Panc1 (cell line): Measurements from ENCODE around the gene DCBLD1. TPM values are rescaled to one million over a fixed set of nuclear protein-coding genes. Genes with fewer than 3 reads are reported as not detected.

Experiments used
- ATAC-seq: fragments of 200-7000 bp; cut with Tn5 transposase; 2 replicates; pipeline ENCODE4 v1.9.1; 2020; ENCODE audit warnings: mild to moderate bottlenecking, moderate library complexity
- BruUV-seq: library from RNA; stranded (reverse); fragments of 400-500 nt; replicated peaks from 2 replicates; lab custom pipeline; 2021; lab: Mats Ljungman, UMichigan
- CTCF ChIA-PET: fragments of 300-600 bp; sonication (Branson Sonifier 250); formaldehyde crosslinking; loops from one replicate; lab custom pipeline; 2022; ENCODE audit warnings: antibody characterized with exemption; lab: Charles Lee
- POLR2A ChIA-PET: fragments of 300-600 bp; sonication (Branson Sonifier 250); formaldehyde crosslinking; loops from one replicate; lab custom pipeline; 2022; ENCODE audit warnings: antibody characterized with exemption; lab: Charles Lee
- DNase-seq: peaks from one replicate; pipeline ENCODE4 v3.0.0-alpha.2; 2010; ENCODE audit warnings: low read depth, low spot score
- H3K27ac ChIP-seq: 2 replicates; pipeline ENCODE4 v1.5.1; 2011; ENCODE audit warnings: mild to moderate bottlenecking, low read length, inconsistent platforms
- H3K27me3 ChIP-seq: fragments of 200-500 bp; sonication (Bioruptor generic); 2 replicates; pipeline ENCODE4 v1.6.0; 2014; ENCODE audit warnings: low read length, inconsistent platforms; ENCODE audit not compliant: control insufficient read depth, insufficient read depth
- H3K36me3 ChIP-seq: fragments of 200-500 bp; sonication (Bioruptor generic); 2 replicates; pipeline ENCODE4 v1.5.1; 2014; ENCODE audit warnings: inconsistent platforms, mild to moderate bottlenecking, low read length, moderate library complexity; ENCODE audit not compliant: control insufficient read depth, insufficient read depth
- H3K4me1 ChIP-seq: 2 replicates; pipeline ENCODE4 v1.5.1; 2011; ENCODE audit warnings: inconsistent platforms, mild to moderate bottlenecking, low read length, moderate library complexity; ENCODE audit not compliant: control insufficient read depth, insufficient read depth
- H3K4me3 ChIP-seq, 2 experiments: 2 replicates each; pipeline ENCODE4 v1.5.1; 2011 to 2012; ENCODE audit warnings: low read depth in 2 of 2, low read length in 2 of 2, mild to moderate bottlenecking in 2 of 2, inconsistent platforms in 1 of 2, moderate library complexity in 1 of 2
- H3K9me3 ChIP-seq: fragments of 200-500 bp; sonication (Bioruptor generic); 2 replicates; pipeline ENCODE4 v1.5.1; 2014; ENCODE audit warnings: low read depth, mild to moderate bottlenecking, inconsistent platforms, low read length, moderate library complexity; ENCODE audit not compliant: control insufficient read depth, insufficient read depth
- CTCF ChIP-seq: fragments of 450-650 bp; IDR thresholded peaks from 2 replicates; pipeline ENCODE4 v1.5.1; 2017; ENCODE audit warnings: mild to moderate bottlenecking
- POLR2AphosphoS5 ChIP-seq: IDR thresholded peaks from 2 replicates; pipeline ENCODE4 v1.6.1; 2012; ENCODE audit warnings: mild to moderate bottlenecking, low read depth, low read length, moderate library complexity
- REST ChIP-seq, 2 experiments: IDR thresholded peaks; 2 replicates each; pipeline ENCODE4 v1.6.1; 2011 to 2012; ENCODE audit warnings: low read depth in 2 of 2, control low read depth in 1 of 2, low read length in 1 of 2, mild to moderate bottlenecking in 1 of 2, moderate library complexity in 1 of 2; ENCODE audit not compliant: insufficient read depth in 1 of 2
- SIN3A ChIP-seq: IDR thresholded peaks from 2 replicates; pipeline ENCODE4 v1.6.1; 2012; ENCODE audit warnings: low read depth, mild to moderate bottlenecking, low read length, moderate library complexity, borderline replicate concordance; ENCODE audit not compliant: insufficient read depth
- TCF7L2 ChIP-seq: IDR thresholded peaks from 2 replicates; pipeline ENCODE4 v1.6.1; 2011; ENCODE audit warnings: mild to moderate bottlenecking, low read depth, low read length, inconsistent platforms
- in situ Hi-C: cut with HindIII; loops from 2 replicates; pipeline ENCODE4 v1.10.0; 2016; ENCODE audit warnings: low sequenced_read_pairs, low pct_unique_long_range_greater_than_20kb
- intact Hi-C: fragments of 100-400 bp; cut with micrococcal nuclease; formaldehyde crosslinking; loops from one replicate; pipeline ENCODE4 v1.10.0; 2022; ENCODE audit not compliant: unreplicated experiment
- total RNA-seq: library from RNA; stranded (reverse); gene quantifications from one replicate; pipeline ENCODE4 v1.2.1, GENCODE V29; 2021; ENCODE audit not compliant: unreplicated experiment

Gene DCBLD1
- total RNA-seq, 1 experiment from 2014 or later, result 29.0 TPM

DNA sequence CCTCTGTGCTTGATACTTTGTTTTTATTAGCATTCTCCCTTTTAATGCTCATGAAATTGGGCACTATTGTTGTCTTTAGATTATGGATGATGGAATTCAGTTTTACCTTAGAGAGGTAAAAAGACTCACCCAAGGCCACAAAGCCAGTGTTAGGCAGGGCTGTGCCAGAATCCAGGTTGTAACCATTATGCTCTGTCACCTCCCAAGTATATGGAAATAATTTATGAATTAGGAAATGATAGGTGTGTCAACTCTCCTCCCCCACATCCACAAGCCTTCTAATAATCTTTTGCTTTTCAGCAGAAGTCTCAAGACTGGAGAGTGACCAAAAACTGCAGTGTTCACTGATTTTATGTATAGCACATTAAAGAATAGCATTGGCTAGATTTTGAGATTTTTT is 13.0 kb downstream of the DCBLD1 start:
- Histone ChIP-seq H3K9me3 (no peaks in the 10 kb centered on the region), H3K27ac (peak overlapping the region; percentile 92), H3K4me1 (peaks cover 74% of the 10 kb centered on the region), H3K36me3 (no peaks in the 10 kb centered on the region), H3K27me3 (no peaks in the 10 kb centered on the region), H3K4me3 (no peak overlapping the region)
- no peak for TF ChIP-seq TCF7L2
- no peak for TF ChIP-seq SIN3A
- no peak for TF ChIP-seq CTCF
- no peak for TF ChIP-seq POLR2AphosphoS5
- TF ChIP-seq REST (IDR thresholded peaks at IDR 0.05; ENCODE audit: insufficient read depth in 1 of 2, low read depth in 2 of 2, low read length in 1 of 2), result no peak
- intact Hi-C loops, result no loop called here
- CTCF ChIA-PET, result no interaction called here
- BruUV-seq, result no TSS peak
- POLR2A ChIA-PET, result no interaction called here
- DNase-seq (no peak), ATAC-seq (no peak)
- in situ Hi-C loops, result no loop called here

GRCh38 chr6:117495869-117496268 is 13.4 kb downstream of the DCBLD1 start:
- peaks cover 69% of the 10 kb centered on the region for H3K4me1 ChIP-seq
- no peaks in the 10 kb centered on the region for H3K9me3 ChIP-seq
- no TSS peak for BruUV-seq

More at GRCh38 chr6:117495869-117496268, 13.4 kb downstream of the DCBLD1 start:
- no peak overlapping the region for H3K4me3 ChIP-seq
- DNase-seq (no peak), ATAC-seq (no peak)
- in situ Hi-C loops, result no loop called here
- POLR2A ChIA-PET, result no interaction called here
- intact Hi-C loops, result no loop called here
- TF ChIP-seq CTCF (no peak), SIN3A (no peak), REST (IDR thresholded peaks at IDR 0.05; ENCODE audit: insufficient read depth in 1 of 2, low read depth in 2 of 2, low read length in 1 of 2) (no peak), TCF7L2 (no peak), POLR2AphosphoS5 (no peak)
- no peaks in the 10 kb centered on the region for H3K27me3 ChIP-seq
- H3K36me3 ChIP-seq, result no peaks in the 10 kb centered on the region
- CTCF ChIA-PET, result interaction anchor here (0.6 kb wide), 1 partner anchor 50 kb away, joined by 3 read pairs; no protein-coding TSS in a partner anchor
- peak overlapping the region; percentile 92 for H3K27ac ChIP-seq
